Right lobe of liver (tissue), 6 donors: Measurements from ENCODE around the gene S100P. TPM values are rescaled to one million over a fixed set of nuclear protein-coding genes. Genes with fewer than 3 reads are reported as not detected.
A peak's percentile ranks its signal among the peaks of the same experiment; 100 is the strongest.

Experiments
- ATAC-seq, 4 donors: fragments of 200-7000 bp; cut with Tn5 transposase; one replicate each; pipeline ENCODE4 v1.9.1; 2020; ENCODE audit warnings: mild to moderate bottlenecking in 4 of 4, moderate library complexity in 4 of 4
- DNase-seq, 3 donors: peaks; one replicate each; pipeline ENCODE4 v3.0.0-alpha.2; 2020
- H3K27ac ChIP-seq, 3 donors: fragments of 200-600 bp; one replicate each; pipeline ENCODE4 v1.8.0; 2022
- H3K27me3 ChIP-seq, 2 donors: fragments of 200-600 bp; one replicate each; pipeline ENCODE4 v1.8.0; 2022
- H3K36me3 ChIP-seq, 4 donors: fragments of 200-600 bp; sonication (generic) in 1 of 4; one replicate each; pipeline versions ENCODE4 v1.5.1 to v1.8.0; 2017 to 2022; ENCODE audit warnings: control low read depth in 1 of 4
- H3K4me1 ChIP-seq, 4 donors: fragments of 200-600 bp; sonication (generic) in 1 of 4; one replicate each; pipeline versions ENCODE4 v1.5.1 to v1.8.0; 2017 to 2022; ENCODE audit warnings: control low read depth in 1 of 4
- H3K4me3 ChIP-seq, 3 donors: fragments of 200-600 bp; one replicate each; pipeline ENCODE4 v1.8.0; 2022
- H3K9me3 ChIP-seq, 4 donors: fragments of 200-600 bp; sonication (generic) in 1 of 4; one replicate each; pipeline versions ENCODE4 v1.5.1 to v1.8.0; 2017 to 2022; ENCODE audit warnings: control low read depth in 1 of 4
- CTCF ChIP-seq, 4 donors: fragments of 200-600 bp in 3 of 4; fragments of 450-650 bp in 1 of 4; IDR thresholded peaks; one replicate each; pipeline versions ENCODE4 v1.5.1 to v1.8.0; 2016 to 2022; ENCODE audit warnings: antibody characterized with exemption in 4 of 4, mild to moderate bottlenecking in 2 of 4
- POLR2A ChIP-seq: fragments of 450-650 bp; IDR thresholded peaks from one replicate; pipeline ENCODE4 v1.6.1; 2017; ENCODE audit warnings: antibody characterized with exemption, mild to moderate bottlenecking
- WGBS: methylation state at CpG from one replicate; pipeline ENCODE4 v1.1.6; 2018; ENCODE audit warnings: low coverage, low lambda C conversion rate; ENCODE audit not compliant: insufficient coverage; ENCODE audit errors: missing lambda C conversion rate; 5-methylcytosine and 5-hydroxymethylcytosine counted together
- intact Hi-C, 2 donors: fragments of 100-400 bp; cut with DNase I; formaldehyde crosslinking; loops; one replicate each; pipeline versions ENCODE4 v1.11.2 to v1.14.1; 2022
- long read RNA-seq: library from polyadenylated mRNA; unstranded; transcript quantifications from one replicate; pipeline ENCODE4 v2.0.0, GENCODE V29; 2019
- total RNA-seq, 6 experiments: library from RNA; depleted of rRNA in 2 of 6; stranded (reverse); fragments of >200 nt in 2 of 6; fragmentation: NEBNext Ultra II Directional in 3 of 6; extraction: Animal tissue kit (Norgen Biotek cat#: 25700) in 3 of 6; gene quantifications; one replicate each; pipeline versions ENCODE4 v1.1.0 to v1.2.4, GENCODE V29; 2016 to 2023
- donor health status: DM: no; HTN: yes; CAD: no.
- donor health status: DM: no; HTN: no; CAD: no.
- donor health status: DM: no; HTN: no; CAD: no.
- donor health status: DM: no; HTN: yes; CAD: no.
- donor health status: DM: no; HTN: yes; CAD: no.

The S100P gene
- total RNA-seq: 1 to 10 TPM in 4 of 6 experiments, under 1 TPM in 2; 0.59 to 6.3 (median 2.7) TPM
- long read RNA-seq: 0 reads

- H3K36me3 ChIP-seq: no peaks in the 10 kb centered on the region
- 87% methylated on average over 11 of the region's 29 CpGs for WGBS
- H3K4me3 ChIP-seq: no peak within 1 kb of the TSS
- DNase-seq (no peak), ATAC-seq (no peak)
- no peaks in the 10 kb centered on the region for H3K27me3 ChIP-seq
- no peak for TF ChIP-seq POLR2A
- no peak for TF ChIP-seq CTCF (IDR thresholded peaks at IDR 0.05)
- H3K27ac ChIP-seq: peak within 1 kb of the TSS in 1 of 3 donors; percentile 37
- no peaks in the 10 kb centered on the region for H3K9me3 ChIP-seq
- intact Hi-C loops: no loop called here
- H3K4me1 ChIP-seq: peaks cover 0 to 42% (median 19%) of the 10 kb centered on the region in 4 donors
Measured at GRCh38 chr4:6693231-6694176, at the start of gene S100P. S100P (plus strand) TSS chr4:6693878; CDS start chr4:6693933, 55 bp downstream.

GRCh38 chr4:6644792-6645530 lies 48.7 kb upstream of the S100P start:
- ATAC-seq (no peak), DNase-seq (no peak)
- peaks cover 0 to 14% (median 7%) of the 10 kb centered on the region in 4 donors for H3K4me1 ChIP-seq
- no peaks in the 10 kb centered on the region for H3K9me3 ChIP-seq
- H3K4me3 ChIP-seq: no peak overlapping the region
- TF ChIP-seq CTCF (IDR thresholded peaks at IDR 0.05) (no peak), POLR2A (no peak)
- no peak overlapping the region for H3K27ac ChIP-seq
- peaks cover 0 to 14% (median 4%) of the 10 kb centered on the region in 4 donors for H3K36me3 ChIP-seq
- no peaks in the 10 kb centered on the region for H3K27me3 ChIP-seq
- WGBS: 74% methylated on average over 5 of the region's 5 CpGs
- intact Hi-C loops: no loop called here

GRCh38 chr4:6647169-6647568 lies 46.5 kb upstream of the S100P start:
- no peak for ATAC-seq
- intact Hi-C loops: no loop called here
- 60% methylated on average over 4 of the region's 5 CpGs for WGBS

More at GRCh38 chr4:6647169-6647568, 46.5 kb upstream of the S100P start:
- Histone ChIP-seq H3K36me3 (peaks cover 0 to 9% (median 3%) of the 10 kb centered on the region in 4 donors), H3K27ac (no peak overlapping the region), H3K4me3 (no peak overlapping the region), H3K27me3 (no peaks in the 10 kb centered on the region), H3K4me1 (peaks cover 0 to 9% (median 4%) of the 10 kb centered on the region in 4 donors), H3K9me3 (no peaks in the 10 kb centered on the region)
- TF ChIP-seq CTCF (IDR thresholded peaks at IDR 0.05) (no peak), POLR2A (no peak)
- no peak for DNase-seq
